Measurements from ENCODE around the gene CFAP299.

DNA sequence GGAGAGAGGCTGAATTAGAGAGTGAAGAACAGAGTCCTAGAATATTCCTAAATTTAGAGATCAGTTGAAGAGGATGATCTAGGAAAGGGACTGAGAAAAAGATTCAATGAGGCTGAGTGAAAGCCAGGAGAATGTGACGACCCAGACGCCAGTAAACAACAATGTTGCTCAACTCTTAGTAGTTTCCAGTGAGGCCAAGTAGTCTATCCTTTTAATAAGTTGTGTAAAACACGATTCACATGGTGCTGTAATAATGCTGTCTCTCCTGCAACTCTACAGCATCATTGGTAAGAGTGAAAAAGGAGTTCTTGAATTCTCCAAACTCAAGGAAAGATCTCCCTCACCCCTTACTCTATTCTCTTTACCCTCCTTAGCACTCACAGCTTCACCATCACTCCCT lies 140.3 kb downstream of the CFAP299 start:
- TF ChIP-seq, protein P1, sequence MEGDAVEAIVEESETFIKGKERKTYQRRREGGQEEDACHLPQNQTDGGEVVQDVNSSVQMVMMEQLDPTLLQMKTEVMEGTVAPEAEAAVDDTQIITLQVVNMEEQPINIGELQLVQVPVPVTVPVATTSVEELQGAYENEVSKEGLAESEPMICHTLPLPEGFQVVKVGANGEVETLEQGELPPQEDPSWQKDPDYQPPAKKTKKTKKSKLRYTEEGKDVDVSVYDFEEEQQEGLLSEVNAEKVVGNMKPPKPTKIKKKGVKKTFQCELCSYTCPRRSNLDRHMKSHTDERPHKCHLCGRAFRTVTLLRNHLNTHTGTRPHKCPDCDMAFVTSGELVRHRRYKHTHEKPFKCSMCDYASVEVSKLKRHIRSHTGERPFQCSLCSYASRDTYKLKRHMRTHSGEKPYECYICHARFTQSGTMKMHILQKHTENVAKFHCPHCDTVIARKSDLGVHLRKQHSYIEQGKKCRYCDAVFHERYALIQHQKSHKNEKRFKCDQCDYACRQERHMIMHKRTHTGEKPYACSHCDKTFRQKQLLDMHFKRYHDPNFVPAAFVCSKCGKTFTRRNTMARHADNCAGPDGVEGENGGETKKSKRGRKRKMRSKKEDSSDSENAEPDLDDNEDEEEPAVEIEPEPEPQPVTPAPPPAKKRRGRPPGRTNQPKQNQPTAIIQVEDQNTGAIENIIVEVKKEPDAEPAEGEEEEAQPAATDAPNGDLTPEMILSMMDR (IDR thresholded peaks at IDR 0.05), result no peak
- TF ChIP-seq POLR2A (IDR thresholded peaks at IDR 0.05) (no peak), POLR2AphosphoS5 (IDR thresholded peaks at IDR 0.05) (no peak)
